HG03159 (cell line): ENCODE results near the gene DRC7.
"Not testable (repeated sequence)": the region's sequence is repeated elsewhere in the genome, so short reads cannot be mapped to it uniquely, and the experiment has no call there.

Source experiments
- ATAC-seq: cut with Tn5 transposase; IDR thresholded peaks from one replicate; pipeline ENCODE4 v1.9.1; 2021; ENCODE audit warnings: mild to moderate bottlenecking, moderate library complexity; ENCODE audit not compliant: unreplicated experiment

Gene DRC7

GRCh38 chr16:57760357-57761160, 66.0 kb downstream of the DRC7 start:
- no peak for ATAC-seq

- ATAC-seq: no peak
These were observed 66.7 kb downstream of the DRC7 start for GRCh38 chr16:57761301-57761700.

GRCh38 chr16:57761957-57762356, 67.4 kb downstream of the DRC7 start:
- ATAC-seq: no peak

GRCh38 chr16:57762365-57763040, 67.9 kb downstream of the DRC7 start:
- no peak for ATAC-seq

GRCh38 chr16:57763285-57764005, 68.8 kb downstream of the DRC7 start:
- no peak for ATAC-seq

GRCh38 chr16:57764006-57764340, 69.4 kb downstream of the DRC7 start:
- no peak for ATAC-seq

GRCh38 chr16:57764341-57765159, 69.9 kb downstream of the DRC7 start:
- ATAC-seq: no peak

GRCh38 chr16:57765160-57765728, 70.6 kb downstream of the DRC7 start:
- ATAC-seq: no peak

- no peak for ATAC-seq
These were observed 72.2 kb downstream of the DRC7 start for GRCh38 chr16:57766714-57767348.

- ATAC-seq: no peak
These were observed 75.0 kb downstream of the DRC7 start for GRCh38 chr16:57769541-57770145.

- ATAC-seq: no peak
These were observed 75.8 kb downstream of the DRC7 start for GRCh38 chr16:57770361-57770760.

GRCh38 chr16:57771141-57771785, 76.7 kb downstream of the DRC7 start:
- no peak for ATAC-seq

- ATAC-seq: no peak
These were observed 78.4 kb downstream of the DRC7 start for GRCh38 chr16:57773019-57773418.

- no peak for ATAC-seq
These were observed 79.2 kb downstream of the DRC7 start for GRCh38 chr16:57773655-57774295.

GRCh38 chr16:57774705-57775285, 80.2 kb downstream of the DRC7 start:
- ATAC-seq: no peak

- ATAC-seq: no peak
These were observed 81.3 kb downstream of the DRC7 start for GRCh38 chr16:57775661-57776469.

- ATAC-seq: no peak
These were observed 84.1 kb downstream of the DRC7 start for GRCh38 chr16:57778658-57779057.

GRCh38 chr16:57779836-57780235, 85.2 kb downstream of the DRC7 start:
- ATAC-seq: not testable (repeated sequence)
